Measurements from ENCODE around the gene SLC16A5. TPM values are rescaled to one million over a fixed set of nuclear protein-coding genes. Genes with fewer than 3 reads are reported as not detected.

SLC16A5 gene
- total and polyA plus RNA-seq, 2 donors (not counting 1 experiment from before 2014, with no cell fraction given) = 9.3 to 14.5 TPM

GRCh38 chr17:75096082-75096625, 8.4 kb downstream of the SLC16A5 start:
- DNase-seq = no peak
- no peaks in the 10 kb centered on the region for H4K20me1 ChIP-seq (ENCODE audit: control insufficient read depth, insufficient read depth, low read length, poor library complexity, severe bottlenecking)
- Mint-ChIP-seq H3K4me3 (no peak overlapping the region), H3K27me3 (no peaks in the 10 kb centered on the region), H3K27ac (no peak overlapping the region), H3K4me1 (peaks cover 2% of the 10 kb centered on the region), H3K9me3 (ENCODE audit: insufficient read depth) (no peaks in the 10 kb centered on the region)
- H3K79me2 ChIP-seq (ENCODE audit: control insufficient read depth, insufficient read depth, low read length) = no peaks in the 10 kb centered on the region
- peaks cover 0 to 2% of the 10 kb centered on the region in 2 experiments for H3K36me3 ChIP-seq (replicated peaks in 1 of 2; ENCODE audit: control extremely low read depth in 1 of 2, control insufficient read depth in 1 of 2, extremely low read depth in 1 of 2, insufficient read depth in 2 of 2, low read length in 1 of 2)
- no peak for ATAC-seq (ENCODE audit: low read depth)
- H3K4me1 ChIP-seq (ENCODE audit: control insufficient read depth in 2 of 2, insufficient read depth in 2 of 2, low read length in 2 of 2) = no peaks in the 10 kb centered on the region
- no peak for TF ChIP-seq CTCF (IDR thresholded peaks at IDR 0.05)
- no peak for TF ChIP-seq EZH2 (IDR thresholded peaks at IDR 0.05; ENCODE audit: borderline replicate concordance, insufficient read depth, low read depth, low read length, poor library complexity, severe bottlenecking)
- H3K9me3 ChIP-seq (ENCODE audit: control extremely low read depth in 1 of 3, control insufficient read depth in 2 of 3, insufficient read depth in 1 of 3, low read length in 2 of 3) = no peaks in the 10 kb centered on the region
- WGBS (ENCODE audit: insufficient coverage) = 31% methylated on average over 6 of the region's 14 CpGs
- ChIA-PET POLR2A (no interaction called here), CTCF (no interaction called here)
- H3K4me2 ChIP-seq (replicated peaks; ENCODE audit: low read depth, low read length, poor library complexity, severe bottlenecking) = no peak overlapping the region
- intact Hi-C loops (cut with micrococcal nuclease) = no loop called here
- H2AFZ ChIP-seq (ENCODE audit: insufficient read depth, low read depth, low read length, poor library complexity, severe bottlenecking) = no peak overlapping the region
- H3K27ac ChIP-seq (ENCODE audit: low read length in 2 of 2) = no peak overlapping the region
- no peaks in the 10 kb centered on the region for H3K27me3 ChIP-seq (replicated peaks in 1 of 4; ENCODE audit: control extremely low read depth in 1 of 4, control insufficient read depth in 3 of 4, insufficient read depth in 4 of 4, low read length in 3 of 4)
- H3K4me3 ChIP-seq (ENCODE audit: control extremely low read depth in 1 of 5, extremely low read depth in 1 of 5, insufficient read depth in 1 of 5, low read depth in 2 of 5, low read length in 4 of 5) = no peak overlapping the region
- H3K9ac ChIP-seq (ENCODE audit: low read length) = no peak overlapping the region

- no peak overlapping the region for H3K9ac ChIP-seq (ENCODE audit: low read length)
- Mint-ChIP-seq H3K9me3 (ENCODE audit: insufficient read depth) (no peaks in the 10 kb centered on the region), H3K27ac (no peak overlapping the region), H3K27me3 (no peaks in the 10 kb centered on the region), H3K4me3 (no peak overlapping the region), H3K4me1 (peaks cover 9% of the 10 kb centered on the region)
- ChIA-PET CTCF (interaction anchor here (0.8 to 1.1 kb wide), 2 partner anchors 16 to 136 kb away, joined by 3 read pairs; no protein-coding TSS in a partner anchor), POLR2A (no interaction called here)
- H2AFZ ChIP-seq (ENCODE audit: insufficient read depth, low read depth, low read length, poor library complexity, severe bottlenecking) = no peak overlapping the region
- no peak for DNase-seq
- H3K4me3 ChIP-seq (ENCODE audit: control extremely low read depth in 1 of 5, extremely low read depth in 1 of 5, insufficient read depth in 1 of 5, low read depth in 2 of 5, low read length in 4 of 5) = no peak overlapping the region
- no peaks in the 10 kb centered on the region for H3K27me3 ChIP-seq (replicated peaks in 1 of 4; ENCODE audit: control extremely low read depth in 1 of 4, control insufficient read depth in 3 of 4, insufficient read depth in 4 of 4, low read length in 3 of 4)
- peaks cover 10 to 14% of the 10 kb centered on the region in 2 donors for H3K4me1 ChIP-seq (ENCODE audit: control insufficient read depth in 2 of 2, insufficient read depth in 2 of 2, low read length in 2 of 2)
- H4K20me1 ChIP-seq (ENCODE audit: control insufficient read depth, insufficient read depth, low read length, poor library complexity, severe bottlenecking) = no peaks in the 10 kb centered on the region
- H3K36me3 ChIP-seq (replicated peaks in 1 of 2; ENCODE audit: control extremely low read depth in 1 of 2, control insufficient read depth in 1 of 2, extremely low read depth in 1 of 2, insufficient read depth in 2 of 2, low read length in 1 of 2) = peaks cover 0 to 2% of the 10 kb centered on the region in 2 experiments
- no peaks in the 10 kb centered on the region for H3K79me2 ChIP-seq (ENCODE audit: control insufficient read depth, insufficient read depth, low read length)
- ATAC-seq (ENCODE audit: low read depth) = no peak
- H3K9me3 ChIP-seq (ENCODE audit: control extremely low read depth in 1 of 3, control insufficient read depth in 2 of 3, insufficient read depth in 1 of 3, low read length in 2 of 3) = no peaks in the 10 kb centered on the region
- intact Hi-C loops (cut with micrococcal nuclease) = no loop called here
- TF ChIP-seq EZH2 (IDR thresholded peaks at IDR 0.05; ENCODE audit: borderline replicate concordance, insufficient read depth, low read depth, low read length, poor library complexity, severe bottlenecking) (no peak), CTCF (IDR thresholded peaks at IDR 0.05) (no peak)
- no peak overlapping the region for H3K4me2 ChIP-seq (replicated peaks; ENCODE audit: low read depth, low read length, poor library complexity, severe bottlenecking)
- H3K27ac ChIP-seq (ENCODE audit: low read length in 2 of 2) = no peak overlapping the region
- WGBS (ENCODE audit: insufficient coverage) = 97% methylated on average over 7 of the region's 7 CpGs
Measured at GRCh38 chr17:75097865-75098264, 10.1 kb downstream of the SLC16A5 start.
